DND-41 (cell line): ENCODE measurements around the gene TPCN1.

Experiments used
- ATAC-seq: fragments of 200-7000 bp; cut with Tn5 transposase; 3 replicates; pipeline ENCODE4 v1.9.1; 2021; ENCODE audit warnings: low read depth; ENCODE audit not compliant: insufficient read depth
- DNase-seq: peaks from one replicate; pipeline ENCODE4 v3.0.0-alpha.2; 2020
- H2AFZ ChIP-seq: 2 replicates; pipeline ENCODE4 v1.6.0; 2012; ENCODE audit warnings: low read depth, low read length
- H3K27ac ChIP-seq: 2 replicates; pipeline ENCODE4 v1.5.1; 2012; ENCODE audit warnings: low read length, inconsistent platforms
- H3K27me3 ChIP-seq: fragments of 200-600 bp; sonication (generic); 2 replicates; pipeline ENCODE4 v1.6.0; 2012; ENCODE audit warnings: low read length, mild to moderate bottlenecking, inconsistent platforms; ENCODE audit not compliant: insufficient read depth, poor library complexity
- H3K36me3 ChIP-seq: 2 replicates; pipeline ENCODE4 v1.5.1; 2012; ENCODE audit warnings: low read length, inconsistent platforms; ENCODE audit not compliant: insufficient read depth
- H3K4me1 ChIP-seq: 2 replicates; pipeline ENCODE4 v1.5.1; 2012; ENCODE audit warnings: mild to moderate bottlenecking, low read length; ENCODE audit not compliant: insufficient read depth
- H3K4me2 ChIP-seq: 2 replicates; pipeline ENCODE4 v1.6.0; 2012; ENCODE audit warnings: mild to moderate bottlenecking, moderate library complexity, low read length, inconsistent platforms; ENCODE audit not compliant: insufficient read depth
- H3K4me3 ChIP-seq, 2 experiments: fragments of 200-600 bp in 1 of 2; shearing (Covaris generic) in 1 of 2; 2 replicates each; pipeline ENCODE4 v1.5.1; 2012 to 2016; ENCODE audit warnings: inconsistent platforms in 2 of 2, low read length in 2 of 2, mild to moderate bottlenecking in 2 of 2, low read depth in 1 of 2, moderate library complexity in 1 of 2
- H3K79me2 ChIP-seq: 2 replicates; pipeline ENCODE4 v1.6.0; 2012; ENCODE audit warnings: low read length, inconsistent platforms; ENCODE audit not compliant: insufficient read depth
- H3K9ac ChIP-seq: 2 replicates; pipeline ENCODE4 v1.6.0; 2012; ENCODE audit warnings: low read depth, mild to moderate bottlenecking, inconsistent platforms, low read length, moderate library complexity
- H3K9me3 ChIP-seq: 2 replicates; pipeline ENCODE4 v1.5.1; 2012; ENCODE audit warnings: low read length, moderate library complexity, mild to moderate bottlenecking, inconsistent platforms; ENCODE audit not compliant: insufficient read depth, severe bottlenecking
- H4K20me1 ChIP-seq: 2 replicates; pipeline ENCODE4 v1.6.0; 2012; ENCODE audit warnings: low read length; ENCODE audit not compliant: insufficient read depth
- EZH2 ChIP-seq: IDR thresholded peaks from 3 replicates; pipeline ENCODE4 v1.6.1; 2012; ENCODE audit warnings: borderline replicate concordance, low read depth, mild to moderate bottlenecking, moderate library complexity, low read length, inconsistent platforms; ENCODE audit not compliant: severe bottlenecking
- TF ChIP-seq, protein P1 (sequence below): IDR thresholded peaks from 2 replicates; pipeline ENCODE4 v1.5.1; 2012; ENCODE audit warnings: borderline replicate concordance, low read length, moderate library complexity, mild to moderate bottlenecking; ENCODE audit not compliant: poor library complexity, severe bottlenecking; ENCODE audit errors: extremely low read depth

The TPCN1 gene

GRCh38 chr12:113190761-113191160 is 30.5 kb upstream of the TPCN1 start:
- peaks cover 34% of the 10 kb centered on the region for H3K79me2 ChIP-seq
- peaks cover 9% of the 10 kb centered on the region; the same call in 1 of the 2 replicates for H4K20me1 ChIP-seq
- DNase-seq (no peak), ATAC-seq (no peak)
- no peak overlapping the region for H3K9ac ChIP-seq
- TF ChIP-seq EZH2: no peak
- TF ChIP-seq, protein P1, sequence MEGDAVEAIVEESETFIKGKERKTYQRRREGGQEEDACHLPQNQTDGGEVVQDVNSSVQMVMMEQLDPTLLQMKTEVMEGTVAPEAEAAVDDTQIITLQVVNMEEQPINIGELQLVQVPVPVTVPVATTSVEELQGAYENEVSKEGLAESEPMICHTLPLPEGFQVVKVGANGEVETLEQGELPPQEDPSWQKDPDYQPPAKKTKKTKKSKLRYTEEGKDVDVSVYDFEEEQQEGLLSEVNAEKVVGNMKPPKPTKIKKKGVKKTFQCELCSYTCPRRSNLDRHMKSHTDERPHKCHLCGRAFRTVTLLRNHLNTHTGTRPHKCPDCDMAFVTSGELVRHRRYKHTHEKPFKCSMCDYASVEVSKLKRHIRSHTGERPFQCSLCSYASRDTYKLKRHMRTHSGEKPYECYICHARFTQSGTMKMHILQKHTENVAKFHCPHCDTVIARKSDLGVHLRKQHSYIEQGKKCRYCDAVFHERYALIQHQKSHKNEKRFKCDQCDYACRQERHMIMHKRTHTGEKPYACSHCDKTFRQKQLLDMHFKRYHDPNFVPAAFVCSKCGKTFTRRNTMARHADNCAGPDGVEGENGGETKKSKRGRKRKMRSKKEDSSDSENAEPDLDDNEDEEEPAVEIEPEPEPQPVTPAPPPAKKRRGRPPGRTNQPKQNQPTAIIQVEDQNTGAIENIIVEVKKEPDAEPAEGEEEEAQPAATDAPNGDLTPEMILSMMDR: no peak
- H3K9me3 ChIP-seq: no peaks in the 10 kb centered on the region
- H3K4me3 ChIP-seq: no peak overlapping the region
- H3K27ac ChIP-seq: no peak overlapping the region
- H2AFZ ChIP-seq: no peak overlapping the region
- no peaks in the 10 kb centered on the region for H3K27me3 ChIP-seq
- H3K4me1 ChIP-seq: peaks cover 21% of the 10 kb centered on the region
- H3K4me2 ChIP-seq: no peak overlapping the region
- peaks cover 55% of the 10 kb centered on the region for H3K36me3 ChIP-seq

DNA sequence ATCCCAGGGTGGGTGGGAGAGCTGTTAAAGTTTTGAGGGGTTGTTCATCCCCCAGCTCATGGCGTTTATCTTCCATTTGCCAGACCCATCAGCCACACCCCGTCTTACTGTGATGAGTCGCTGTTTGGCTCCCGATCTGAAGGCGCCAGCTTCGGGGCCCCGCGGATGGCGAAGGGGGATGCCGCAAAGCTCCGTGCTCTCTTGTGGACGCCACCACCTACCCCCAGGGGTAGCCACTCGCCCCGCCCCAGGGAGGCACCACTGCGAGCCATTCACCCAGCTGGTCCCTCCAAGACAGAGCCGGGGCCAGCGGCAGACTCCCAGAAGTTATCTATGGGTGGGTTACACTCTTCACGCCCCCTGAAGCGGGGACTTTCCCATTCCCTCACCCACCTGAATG is 30.0 kb upstream of the TPCN1 start:
- peaks cover 9% of the 10 kb centered on the region; the same call in 1 of the 2 replicates for H4K20me1 ChIP-seq
- no peaks in the 10 kb centered on the region for H3K27me3 ChIP-seq
- no peak overlapping the region for H2AFZ ChIP-seq
- ATAC-seq (no peak), DNase-seq (no peak)
- H3K79me2 ChIP-seq: peaks cover 29% of the 10 kb centered on the region
- TF ChIP-seq EZH2: no peak
- no peaks in the 10 kb centered on the region for H3K9me3 ChIP-seq
- no peak overlapping the region for H3K9ac ChIP-seq
- peaks cover 55% of the 10 kb centered on the region for H3K36me3 ChIP-seq
- H3K4me2 ChIP-seq: no peak overlapping the region
- peaks cover 16% of the 10 kb centered on the region for H3K4me1 ChIP-seq
- no peak overlapping the region for H3K4me3 ChIP-seq
- no peak overlapping the region for H3K27ac ChIP-seq

GRCh38 chr12:113194971-113195391 is 26.3 kb upstream of the TPCN1 start:
- no peak overlapping the region for H3K4me3 ChIP-seq
- H3K4me1 ChIP-seq: no peaks in the 10 kb centered on the region
- no peaks in the 10 kb centered on the region for H3K79me2 ChIP-seq
- peaks cover 29% of the 10 kb centered on the region for H3K36me3 ChIP-seq
- DNase-seq (no peak), ATAC-seq (no peak)
- TF ChIP-seq EZH2: no peak
- TF ChIP-seq, protein P1: no peak
- H3K9me3 ChIP-seq: no peaks in the 10 kb centered on the region
- H3K9ac ChIP-seq: no peak overlapping the region
- 0 out of 2 replicates have a peak, but pooled peaks cover 4% of the 10 kb centered on the region for H4K20me1 ChIP-seq
- no peak overlapping the region for H3K4me2 ChIP-seq
- no peaks in the 10 kb centered on the region for H3K27me3 ChIP-seq
- H3K27ac ChIP-seq: no peak overlapping the region
- H2AFZ ChIP-seq: no peak overlapping the region

DNA sequence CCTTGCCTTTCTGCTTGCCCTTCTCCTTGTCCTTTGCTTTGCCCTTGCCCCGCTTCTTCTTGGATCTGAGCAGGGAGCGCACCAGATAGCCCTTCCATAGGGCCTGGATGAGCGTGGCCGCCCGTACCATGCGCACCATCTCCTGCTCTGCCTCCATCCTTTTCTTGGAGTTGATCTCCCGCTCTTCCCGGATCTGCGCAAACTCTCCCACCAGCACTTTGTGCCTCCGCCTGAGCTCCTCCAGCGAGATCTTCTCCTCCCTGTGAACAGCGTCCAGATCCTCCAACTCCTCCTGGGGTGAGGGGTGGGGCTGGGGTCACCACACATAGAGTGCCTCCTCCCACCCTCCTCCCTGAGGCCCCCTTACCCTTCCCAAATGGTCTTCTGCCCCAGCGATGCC is 25.7 kb upstream of the TPCN1 start:
- TF ChIP-seq EZH2: no peak
- Histone ChIP-seq H3K27me3 (no peaks in the 10 kb centered on the region), H3K4me1 (no peaks in the 10 kb centered on the region), H3K4me3 (no peak overlapping the region), H2AFZ (no peak overlapping the region), H3K79me2 (no peaks in the 10 kb centered on the region), H3K27ac (no peak overlapping the region), H3K9ac (no peak overlapping the region), H3K4me2 (no peak overlapping the region), H4K20me1 (0 out of 2 replicates have a peak, but pooled peaks cover 4% of the 10 kb centered on the region), H3K9me3 (no peaks in the 10 kb centered on the region), H3K36me3 (peaks cover 24% of the 10 kb centered on the region)
- DNase-seq (no peak), ATAC-seq (no peak)
